Fibroblast of pulmonary artery (primary cell): ENCODE results near the gene ULBP1.
"Not testable (repeated sequence)": the region's sequence is repeated elsewhere in the genome, so short reads cannot be mapped to it uniquely, and the experiment has no call there.

Experiments used
- DNase-seq: peaks from one replicate; pipeline ENCODE4 v3.0.0-alpha.2; 2010; ENCODE audit warnings: low read depth
- H3K4me3 ChIP-seq: replicated peaks from 2 replicates; pipeline ENCODE4 v1.5.1; 2011; ENCODE audit warnings: low read depth, mild to moderate bottlenecking, control low read depth, low read length, moderate library complexity
- TF ChIP-seq, protein P1 (sequence below): IDR thresholded peaks from 2 replicates; pipeline ENCODE4 v1.5.1; 2011; ENCODE audit warnings: mild to moderate bottlenecking, control low read depth, low read length, inconsistent platforms; ENCODE audit errors: missing control alignments

The ULBP1 gene

DNA sequence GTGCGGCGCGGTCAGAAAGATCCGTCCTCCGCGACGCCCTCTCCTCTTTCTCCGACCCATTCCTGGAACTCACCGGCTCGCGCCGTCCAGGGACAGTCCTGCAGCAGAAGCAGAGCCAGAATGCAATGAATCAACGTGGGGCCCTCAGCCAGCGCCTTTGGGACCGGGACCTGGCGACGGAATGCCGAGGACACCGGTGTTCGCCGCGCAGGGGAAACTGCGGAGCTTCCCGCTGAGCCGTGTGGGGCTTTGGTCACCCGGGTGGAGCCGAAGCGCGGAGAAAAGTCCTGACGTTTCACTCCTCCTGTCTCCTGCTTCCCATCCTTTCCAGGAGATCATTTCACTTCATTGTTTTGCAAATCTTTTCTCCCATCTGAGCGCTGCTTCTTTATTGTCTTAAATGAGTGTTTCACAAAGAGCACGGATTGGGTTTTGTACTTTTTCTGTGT is 26.5 kb downstream of the ULBP1 start:
- H3K4me3 ChIP-seq, result no peak overlapping the region
- DNase-seq, result no peak
- TF ChIP-seq, protein P1, sequence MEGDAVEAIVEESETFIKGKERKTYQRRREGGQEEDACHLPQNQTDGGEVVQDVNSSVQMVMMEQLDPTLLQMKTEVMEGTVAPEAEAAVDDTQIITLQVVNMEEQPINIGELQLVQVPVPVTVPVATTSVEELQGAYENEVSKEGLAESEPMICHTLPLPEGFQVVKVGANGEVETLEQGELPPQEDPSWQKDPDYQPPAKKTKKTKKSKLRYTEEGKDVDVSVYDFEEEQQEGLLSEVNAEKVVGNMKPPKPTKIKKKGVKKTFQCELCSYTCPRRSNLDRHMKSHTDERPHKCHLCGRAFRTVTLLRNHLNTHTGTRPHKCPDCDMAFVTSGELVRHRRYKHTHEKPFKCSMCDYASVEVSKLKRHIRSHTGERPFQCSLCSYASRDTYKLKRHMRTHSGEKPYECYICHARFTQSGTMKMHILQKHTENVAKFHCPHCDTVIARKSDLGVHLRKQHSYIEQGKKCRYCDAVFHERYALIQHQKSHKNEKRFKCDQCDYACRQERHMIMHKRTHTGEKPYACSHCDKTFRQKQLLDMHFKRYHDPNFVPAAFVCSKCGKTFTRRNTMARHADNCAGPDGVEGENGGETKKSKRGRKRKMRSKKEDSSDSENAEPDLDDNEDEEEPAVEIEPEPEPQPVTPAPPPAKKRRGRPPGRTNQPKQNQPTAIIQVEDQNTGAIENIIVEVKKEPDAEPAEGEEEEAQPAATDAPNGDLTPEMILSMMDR, result no peak

GRCh38 chr6:149990661-149991471 is 27.1 kb downstream of the ULBP1 start:
- DNase-seq, result no peak
- H3K4me3 ChIP-seq, result no peak overlapping the region
- TF ChIP-seq, protein P1, result no peak

DNA sequence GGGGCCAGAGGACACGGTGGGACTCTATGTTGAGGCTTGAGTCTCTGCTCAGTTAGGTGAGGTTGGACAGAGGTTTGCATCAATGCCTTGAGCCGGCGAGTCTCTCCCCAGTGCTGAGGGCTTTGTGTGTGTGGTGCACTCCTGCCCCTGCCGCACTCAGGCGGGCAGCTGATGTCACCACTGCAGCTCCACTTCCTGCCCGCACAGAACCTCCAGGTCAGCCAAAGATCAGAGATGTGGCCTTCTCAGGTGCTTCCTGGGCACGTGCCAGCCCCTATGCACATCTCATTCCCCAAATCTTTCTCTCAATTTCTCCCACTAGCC is 27.7 kb downstream of the ULBP1 start:
- not testable (repeated sequence) for H3K4me3 ChIP-seq, DNase-seq

DNA sequence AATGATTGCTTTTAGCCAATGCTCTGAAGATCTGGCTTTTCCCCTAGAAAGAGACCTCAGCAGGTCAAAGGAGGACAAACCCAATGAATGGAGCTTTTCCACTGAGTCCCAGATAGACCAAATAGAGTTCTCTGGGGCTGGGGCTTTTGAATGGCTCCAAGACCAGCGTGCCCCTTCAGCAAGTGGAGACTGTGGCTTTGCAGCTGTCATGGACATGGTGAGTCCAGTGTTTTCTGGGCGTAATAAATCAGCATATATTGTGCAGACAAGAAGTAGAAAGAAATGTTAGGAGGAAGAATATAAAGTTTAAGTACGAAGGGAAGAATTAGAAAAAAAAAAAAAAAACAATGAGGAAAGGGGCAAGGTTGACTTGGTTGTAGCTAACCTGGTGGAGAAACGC is 28.1 kb downstream of the ULBP1 start:
- TF ChIP-seq, protein P1, result no peak
- H3K4me3 ChIP-seq, result no peak overlapping the region
- no peak for DNase-seq

DNA sequence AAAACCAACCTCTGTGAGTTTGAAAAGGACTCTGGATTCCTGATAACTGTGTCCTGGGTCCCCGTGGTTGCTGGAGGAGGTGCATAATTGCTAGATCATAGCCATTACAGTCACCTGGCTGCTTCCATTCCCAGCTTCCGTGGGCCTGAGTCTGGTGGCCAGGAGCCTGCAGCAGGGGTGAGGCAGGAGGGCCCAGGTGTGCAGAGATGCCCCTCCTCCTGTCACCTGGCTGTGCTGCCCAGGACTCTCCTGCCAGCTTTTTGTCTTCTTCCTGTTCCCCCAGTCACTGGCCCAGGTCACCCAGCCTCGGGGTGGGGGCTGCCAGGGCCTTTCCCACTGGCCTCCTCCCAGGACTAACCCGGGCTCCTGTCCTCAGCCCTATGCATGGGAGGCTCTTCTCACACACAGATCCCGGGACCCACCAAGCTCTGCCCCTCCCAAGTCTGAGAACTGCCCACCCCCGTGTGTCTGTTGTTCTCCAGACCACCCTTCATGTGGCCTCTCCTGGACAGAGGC is 31.6 kb downstream of the ULBP1 start:
- no peak overlapping the region for H3K4me3 ChIP-seq
- DNase-seq, result no peak
- TF ChIP-seq, protein P1, result no peak

DNA sequence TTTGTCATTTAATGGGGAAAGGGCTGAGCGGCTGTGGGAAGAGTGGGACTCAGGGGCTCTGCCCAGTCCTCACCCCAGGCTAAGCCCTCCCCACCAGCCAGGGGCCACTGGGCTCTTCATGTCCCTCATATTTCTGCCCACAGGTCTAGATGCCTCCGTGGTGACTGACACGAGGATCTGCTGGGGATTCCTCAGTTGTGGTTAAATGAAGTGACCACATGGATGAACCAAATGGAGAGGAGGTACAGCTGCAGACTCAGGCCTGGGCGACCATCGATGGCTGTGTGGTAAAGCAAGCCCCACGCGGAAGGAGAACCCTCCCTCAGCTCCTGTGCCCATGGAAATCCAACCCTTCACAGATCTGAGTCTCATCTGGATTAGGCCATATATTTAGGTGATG is 32.2 kb downstream of the ULBP1 start:
- no peak overlapping the region for H3K4me3 ChIP-seq
- TF ChIP-seq, protein P1, result no peak

GRCh38 chr6:149999636-150000035 is 35.9 kb downstream of the ULBP1 start:
- TF ChIP-seq, protein P1, result no peak
- H3K4me3 ChIP-seq, result no peak overlapping the region
- DNase-seq, result no peak

More for the DNA sequence above, 32.2 kb downstream of the ULBP1 start:
- no peak for DNase-seq
